T-helper 2 cell treated with Interferon-gamma antibody and Interleukin-4, amounts not matched to agents 5 μg/mL and 100 μg/mL, for 36 hours (primary cell): ENCODE measurements around the gene ITGB1BP2.
"Not testable (repeated sequence)": the region's sequence is repeated elsewhere in the genome, so short reads cannot be mapped to it uniquely, and the experiment has no call there.

ENCODE experiments used
- DNase-seq: peaks from one replicate; pipeline ENCODE4 v3.0.0; 2021; ENCODE audit warnings: low spot score
- H3K27ac Mint-ChIP-seq: one replicate; pipeline ENCODE4 v1.8.0; 2021; ENCODE audit warnings: mild to moderate bottlenecking, mixed read lengths
- H3K27me3 Mint-ChIP-seq: one replicate; pipeline ENCODE4 v1.8.0; 2021; ENCODE audit warnings: low read depth, mixed read lengths
- H3K36me3 Mint-ChIP-seq: one replicate; pipeline ENCODE4 v1.8.0; 2021; ENCODE audit warnings: low read depth, mixed read lengths
- H3K4me1 Mint-ChIP-seq: one replicate; pipeline ENCODE4 v1.8.0; 2021; ENCODE audit warnings: low read depth, mixed read lengths
- H3K4me3 Mint-ChIP-seq: one replicate; pipeline ENCODE4 v1.8.0; 2022; ENCODE audit warnings: mild to moderate bottlenecking, moderate library complexity, mixed read lengths
- H3K9me3 Mint-ChIP-seq: one replicate; pipeline ENCODE4 v1.8.0; 2021; ENCODE audit warnings: mixed read lengths

ITGB1BP2 gene

GRCh38 chrX:71301195-71301924 lies at the start of gene ITGB1BP2:
TSS of gene ITGB1BP2 (plus strand) at chrX:71301750. CDS start at chrX:71301807, 57 bp downstream.
- peaks cover 61% of the 10 kb centered on the region for H3K36me3 Mint-ChIP-seq
- H3K27ac Mint-ChIP-seq, result peak within 1 kb of the TSS; percentile 62
- H3K4me1 Mint-ChIP-seq, result peaks cover 17% of the 10 kb centered on the region
- no peak within 1 kb of the TSS for H3K4me3 Mint-ChIP-seq
- DNase-seq, result no peak
- H3K27me3 Mint-ChIP-seq, result no peaks in the 10 kb centered on the region
- no peaks in the 10 kb centered on the region for H3K9me3 Mint-ChIP-seq

- no peak for DNase-seq
- H3K27ac Mint-ChIP-seq, result no peak overlapping the region
- H3K4me3 Mint-ChIP-seq, result peak overlapping the region; percentile 84
- peaks cover 25% of the 10 kb centered on the region for H3K4me1 Mint-ChIP-seq
- no peaks in the 10 kb centered on the region for H3K27me3 Mint-ChIP-seq
- no peaks in the 10 kb centered on the region for H3K9me3 Mint-ChIP-seq
- H3K36me3 Mint-ChIP-seq, result peaks cover 9% of the 10 kb centered on the region
Measured at GRCh38 chrX:71252221-71252620, 49.3 kb upstream of the ITGB1BP2 start.

GRCh38 chrX:71253253-71254091 lies 48.1 kb upstream of the ITGB1BP2 start:
- Mint-ChIP-seq H3K36me3 (peaks cover 9% of the 10 kb centered on the region), H3K9me3 (no peaks in the 10 kb centered on the region), H3K27ac (peak overlapping the region; percentile 87), H3K4me1 (peaks cover 25% of the 10 kb centered on the region), H3K4me3 (peak overlapping the region; percentile 84), H3K27me3 (no peaks in the 10 kb centered on the region)
- DNase-seq, result peak; percentile 8

GRCh38 chrX:71254092-71254963 lies 47.2 kb upstream of the ITGB1BP2 start, which contains the start of gene ZMYM3:
TSS of gene ZMYM3 (minus strand) at chrX:71254140. CDS start at chrX:71253255, 885 bp downstream.
- peaks cover 25% of the 10 kb centered on the region for H3K4me1 Mint-ChIP-seq
- peak within 1 kb of the TSS; percentile 87 for H3K27ac Mint-ChIP-seq
- H3K9me3 Mint-ChIP-seq, result no peaks in the 10 kb centered on the region
- H3K27me3 Mint-ChIP-seq, result no peaks in the 10 kb centered on the region
- H3K4me3 Mint-ChIP-seq, result peak within 1 kb of the TSS; percentile 84
- peak; percentile 75 for DNase-seq
- H3K36me3 Mint-ChIP-seq, result peaks cover 5% of the 10 kb centered on the region

DNA sequence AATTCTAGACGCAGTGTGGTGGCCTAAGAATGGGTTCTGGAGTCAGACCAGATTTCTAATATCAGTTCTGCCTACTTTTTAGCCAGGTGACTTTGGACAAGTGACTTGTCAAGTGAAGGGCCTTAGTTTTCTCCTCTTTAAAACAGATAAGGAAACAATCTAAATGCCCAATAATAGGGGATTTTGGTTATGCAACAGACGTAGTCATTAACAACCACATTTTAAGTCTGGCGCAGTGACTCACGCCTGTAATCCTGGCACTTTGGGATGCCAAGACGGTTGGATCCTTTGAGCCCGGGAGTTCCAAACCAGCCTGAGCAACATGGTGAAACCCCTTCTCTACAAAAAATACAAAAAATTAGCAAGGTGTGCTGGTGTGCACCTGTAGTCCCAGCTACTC lies 45.5 kb upstream of the ITGB1BP2 start:
- Mint-ChIP-seq H3K4me3 (peak overlapping the region; percentile 52), H3K4me1 (peaks cover 22% of the 10 kb centered on the region), H3K27me3 (no peaks in the 10 kb centered on the region), H3K27ac (no peak overlapping the region), H3K9me3 (no peaks in the 10 kb centered on the region), H3K36me3 (no peaks in the 10 kb centered on the region)
- DNase-seq, result no peak

GRCh38 chrX:71256856-71257255 lies 44.7 kb upstream of the ITGB1BP2 start:
- no peak for DNase-seq
- no peak overlapping the region for H3K4me3 Mint-ChIP-seq
- H3K36me3 Mint-ChIP-seq, result no peaks in the 10 kb centered on the region
- no peaks in the 10 kb centered on the region for H3K9me3 Mint-ChIP-seq
- no peak overlapping the region for H3K27ac Mint-ChIP-seq
- no peaks in the 10 kb centered on the region for H3K27me3 Mint-ChIP-seq
- peaks cover 15% of the 10 kb centered on the region for H3K4me1 Mint-ChIP-seq

- H3K36me3 Mint-ChIP-seq, H3K27ac Mint-ChIP-seq, H3K9me3 Mint-ChIP-seq, H3K27me3 Mint-ChIP-seq, H3K4me1 Mint-ChIP-seq, H3K4me3 Mint-ChIP-seq, DNase-seq: not testable (repeated sequence)
Measured at GRCh38 chrX:71268624-71269023, 32.9 kb upstream of the ITGB1BP2 start.

DNA sequence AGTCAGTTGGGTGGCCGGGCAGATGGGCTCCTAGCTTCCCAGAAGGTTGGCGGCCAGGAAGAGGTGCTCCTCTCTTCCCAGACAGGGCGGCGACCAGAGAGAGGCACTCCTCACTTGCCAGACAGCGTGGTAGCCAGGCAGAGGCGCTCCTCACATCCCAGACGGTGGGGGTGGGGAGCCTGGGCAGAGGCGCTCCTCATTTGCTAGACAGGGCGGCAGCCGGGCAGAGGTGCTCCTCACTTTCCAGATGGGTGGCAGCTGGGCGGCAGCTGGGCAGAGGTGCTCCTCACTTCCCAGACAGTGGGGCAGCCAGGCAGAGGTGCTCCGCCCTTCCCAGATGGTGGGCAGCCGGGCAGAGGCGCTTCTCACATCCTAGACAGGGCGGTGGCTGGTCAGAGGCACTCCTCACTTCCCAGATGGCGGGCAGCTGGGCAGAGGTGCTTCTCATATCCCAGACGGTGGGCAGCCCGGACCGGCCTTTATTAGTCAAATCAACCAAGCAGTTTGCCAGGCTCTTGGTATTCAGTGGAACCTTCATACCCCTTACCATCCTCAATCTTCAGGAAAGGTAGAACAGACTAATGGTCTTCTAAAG lies 31.7 kb upstream of the ITGB1BP2 start:
- Mint-ChIP-seq H3K27me3 (no peaks in the 10 kb centered on the region), H3K27ac (no peak overlapping the region), H3K4me1 (no peaks in the 10 kb centered on the region), H3K9me3 (no peaks in the 10 kb centered on the region), H3K36me3 (no peaks in the 10 kb centered on the region), H3K4me3 (no peak overlapping the region)
- DNase-seq, result no peak

GRCh38 chrX:71272313-71272712 lies 29.2 kb upstream of the ITGB1BP2 start:
- H3K27ac Mint-ChIP-seq, result not testable (repeated sequence)

GRCh38 chrX:71281300-71281699 lies 20.2 kb upstream of the ITGB1BP2 start:
- H3K4me3 Mint-ChIP-seq, H3K27ac Mint-ChIP-seq, H3K4me1 Mint-ChIP-seq, H3K27me3 Mint-ChIP-seq, DNase-seq, H3K9me3 Mint-ChIP-seq: not testable (repeated sequence)
- peaks cover 21% of the 10 kb centered on the region for H3K36me3 Mint-ChIP-seq

More at GRCh38 chrX:71272313-71272712, 29.2 kb upstream of the ITGB1BP2 start:
- H3K9me3 Mint-ChIP-seq, DNase-seq, H3K27me3 Mint-ChIP-seq, H3K4me1 Mint-ChIP-seq, H3K4me3 Mint-ChIP-seq, H3K36me3 Mint-ChIP-seq: not testable (repeated sequence)

GRCh38 chrX:71282514-71283402 lies 18.8 kb upstream of the ITGB1BP2 start:
- H3K27me3 Mint-ChIP-seq, result no peaks in the 10 kb centered on the region
- H3K4me3 Mint-ChIP-seq, result peak overlapping the region; percentile 99
- peaks cover 7% of the 10 kb centered on the region for H3K4me1 Mint-ChIP-seq
- H3K27ac Mint-ChIP-seq, result peak overlapping the region; percentile 100
- peak; percentile 47 for DNase-seq
- H3K9me3 Mint-ChIP-seq, result no peaks in the 10 kb centered on the region
- peaks cover 23% of the 10 kb centered on the region for H3K36me3 Mint-ChIP-seq

- peak; percentile 84 for DNase-seq
- Mint-ChIP-seq H3K27ac (peak within 1 kb of the TSS; percentile 100), H3K27me3 (no peaks in the 10 kb centered on the region), H3K36me3 (peaks cover 24% of the 10 kb centered on the region), H3K4me3 (peak within 1 kb of the TSS; percentile 99), H3K4me1 (peaks cover 8% of the 10 kb centered on the region), H3K9me3 (no peaks in the 10 kb centered on the region)
Measured at GRCh38 chrX:71283403-71284143, 18.0 kb upstream of the ITGB1BP2 start, which contains the start of gene NONO. TSS of gene NONO (plus strand) at chrX:71283635. CDS start at chrX:71290638, 7,003 bp downstream.
